Measurements from ENCODE around the gene ADAD1.

DNA sequence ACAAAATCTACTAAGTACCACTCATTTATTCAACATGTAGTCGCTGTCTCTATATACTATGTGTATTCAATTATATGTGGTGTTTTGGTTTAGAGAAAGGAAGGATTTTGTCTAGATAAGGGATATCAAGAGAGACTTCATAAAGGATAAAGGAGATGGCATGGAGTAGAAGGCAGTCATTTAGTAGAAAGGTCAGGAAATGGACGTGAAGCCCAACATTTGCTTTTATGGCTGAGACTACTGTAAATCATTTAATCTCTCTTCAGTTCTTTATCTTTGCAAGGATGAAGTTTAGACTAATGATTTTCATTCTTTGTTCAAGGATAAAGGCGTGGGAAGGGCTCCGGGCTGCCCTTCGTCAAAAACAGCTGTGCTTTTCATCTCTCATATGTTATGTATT, 52.5 kb downstream of the ADAD1 start:
- TF ChIP-seq, protein P1, sequence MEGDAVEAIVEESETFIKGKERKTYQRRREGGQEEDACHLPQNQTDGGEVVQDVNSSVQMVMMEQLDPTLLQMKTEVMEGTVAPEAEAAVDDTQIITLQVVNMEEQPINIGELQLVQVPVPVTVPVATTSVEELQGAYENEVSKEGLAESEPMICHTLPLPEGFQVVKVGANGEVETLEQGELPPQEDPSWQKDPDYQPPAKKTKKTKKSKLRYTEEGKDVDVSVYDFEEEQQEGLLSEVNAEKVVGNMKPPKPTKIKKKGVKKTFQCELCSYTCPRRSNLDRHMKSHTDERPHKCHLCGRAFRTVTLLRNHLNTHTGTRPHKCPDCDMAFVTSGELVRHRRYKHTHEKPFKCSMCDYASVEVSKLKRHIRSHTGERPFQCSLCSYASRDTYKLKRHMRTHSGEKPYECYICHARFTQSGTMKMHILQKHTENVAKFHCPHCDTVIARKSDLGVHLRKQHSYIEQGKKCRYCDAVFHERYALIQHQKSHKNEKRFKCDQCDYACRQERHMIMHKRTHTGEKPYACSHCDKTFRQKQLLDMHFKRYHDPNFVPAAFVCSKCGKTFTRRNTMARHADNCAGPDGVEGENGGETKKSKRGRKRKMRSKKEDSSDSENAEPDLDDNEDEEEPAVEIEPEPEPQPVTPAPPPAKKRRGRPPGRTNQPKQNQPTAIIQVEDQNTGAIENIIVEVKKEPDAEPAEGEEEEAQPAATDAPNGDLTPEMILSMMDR (IDR thresholded peaks at IDR 0.05 in 8 of 11, conservative IDR thresholded peaks at IDR 0.05 in 3 of 11): no peak
- TF ChIP-seq POLR2A (IDR thresholded peaks at IDR 0.05): no peak

All from spleen (tissue), 7 donors.